ENCODE data around the gene NADK2. TPM values are rescaled to one million over a fixed set of nuclear protein-coding genes. Genes with fewer than 3 reads are reported as not detected.

Gene NADK2
- total RNA-seq, 1 donor from 2014 or later, result 37.8 TPM

DNA sequence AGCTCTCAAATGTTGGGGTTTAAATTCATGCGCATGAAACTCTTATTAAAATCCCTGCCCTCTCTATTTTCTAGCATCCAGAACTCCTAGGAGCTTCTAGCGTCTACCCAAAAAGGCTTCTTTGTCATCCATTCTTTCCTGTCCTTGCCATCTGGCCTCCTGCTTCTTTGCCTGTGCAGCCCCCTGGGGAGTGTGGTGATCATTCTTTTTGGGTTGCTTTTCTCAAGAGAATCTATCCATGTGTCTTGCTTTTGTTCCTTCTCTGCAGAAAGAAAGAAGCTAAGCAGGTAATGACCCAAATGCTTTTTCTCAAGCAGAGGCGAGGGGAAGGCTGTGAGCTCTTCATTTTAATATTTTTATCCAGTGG, 63.2 kb downstream of the NADK2 start:
- no peak overlapping the region for H3K27ac Mint-ChIP-seq (ENCODE audit: unreplicated experiment)
- no peak for DNase-seq (ENCODE audit: low spot score)

DNA sequence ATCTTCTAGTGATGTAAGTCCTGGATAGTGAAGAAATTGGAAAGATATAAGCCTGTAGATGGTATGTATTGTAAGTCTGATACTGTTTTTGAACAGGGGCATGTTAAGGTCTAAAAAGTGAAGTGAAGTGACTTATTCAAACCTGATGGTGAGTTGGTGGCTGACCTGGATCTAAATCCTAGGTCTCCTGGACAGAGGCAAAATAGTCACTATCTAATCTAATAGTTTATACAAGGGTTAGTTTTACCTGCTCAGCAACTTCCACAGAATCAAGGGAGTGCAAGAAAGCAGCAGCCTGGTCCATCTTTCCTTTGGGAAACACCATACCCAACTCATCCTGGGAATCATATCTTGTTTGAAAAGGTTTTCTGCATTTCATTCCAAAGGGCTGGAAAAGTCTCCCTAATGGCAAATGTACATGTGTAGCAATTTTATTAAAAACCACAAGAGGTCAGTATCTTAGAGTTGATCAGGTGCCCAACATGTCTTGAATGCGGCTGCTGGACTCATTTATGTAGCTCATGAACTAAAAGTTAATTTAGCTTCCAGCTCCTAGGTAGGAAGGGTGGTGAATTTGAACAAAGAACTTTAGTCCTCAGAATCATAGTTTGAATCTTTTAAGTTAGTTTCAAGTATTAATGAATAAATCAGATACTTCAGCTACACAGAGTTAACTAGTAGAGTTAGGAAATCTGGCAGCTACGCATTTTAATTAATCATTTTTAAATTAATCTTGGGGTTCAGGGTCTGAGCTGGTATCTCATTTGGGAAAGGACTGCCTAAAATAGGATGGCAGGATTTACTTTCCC, 63.8 kb downstream of the NADK2 start:
- no peaks in the 10 kb centered on the region for H3K27me3 Mint-ChIP-seq (ENCODE audit: low read depth)
- H3K36me3 Mint-ChIP-seq (ENCODE audit: low read depth), result peaks cover 27% of the 10 kb centered on the region
- H3K4me1 Mint-ChIP-seq (ENCODE audit: low read depth), result peaks cover 3% of the 10 kb centered on the region
- no peaks in the 10 kb centered on the region for H3K9me3 Mint-ChIP-seq (ENCODE audit: low read depth)
- peak; percentile 83 for TF ChIP-seq CTCF (IDR thresholded peaks at IDR 0.05)
- no peak overlapping the region for H3K4me3 Mint-ChIP-seq (ENCODE audit: unreplicated experiment)
- no peak for DNase-seq (ENCODE audit: low spot score)
- H3K27ac Mint-ChIP-seq (ENCODE audit: unreplicated experiment), result no peak overlapping the region

More for the DNA sequence above, 63.2 kb downstream of the NADK2 start:
- H3K36me3 Mint-ChIP-seq (ENCODE audit: low read depth), result peaks cover 25% of the 10 kb centered on the region
- peaks cover 3% of the 10 kb centered on the region for H3K4me1 Mint-ChIP-seq (ENCODE audit: low read depth)
- no peaks in the 10 kb centered on the region for H3K27me3 Mint-ChIP-seq (ENCODE audit: low read depth)
- H3K4me3 Mint-ChIP-seq (ENCODE audit: unreplicated experiment), result no peak overlapping the region
- TF ChIP-seq CTCF (IDR thresholded peaks at IDR 0.05), result no peak
- H3K9me3 Mint-ChIP-seq (ENCODE audit: low read depth), result no peaks in the 10 kb centered on the region

DNA sequence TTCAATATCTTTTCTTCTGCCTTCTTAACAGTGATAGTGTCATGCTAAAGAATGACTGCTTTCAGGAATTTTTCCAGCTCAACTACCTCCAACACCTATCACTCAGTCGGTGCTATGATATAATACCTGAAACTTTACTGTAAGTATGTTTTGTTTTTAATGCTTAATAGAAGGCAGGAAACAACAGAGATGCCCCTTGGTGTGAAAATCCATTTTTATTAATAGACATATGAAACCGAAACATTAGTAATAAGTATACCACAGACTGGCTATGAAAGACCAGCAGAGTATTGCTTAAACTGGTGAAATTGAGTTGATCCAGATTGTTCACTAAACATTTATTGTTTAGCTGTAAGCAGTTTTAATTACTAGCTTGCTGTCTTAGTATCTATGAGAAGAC, 64.6 kb downstream of the NADK2 start:
- H3K27ac Mint-ChIP-seq (ENCODE audit: unreplicated experiment), result no peak overlapping the region

GRCh38 chr5:36175043-36175442, 66.7 kb downstream of the NADK2 start:
- no peak for DNase-seq (ENCODE audit: low spot score)
- no peak overlapping the region for H3K27ac Mint-ChIP-seq (ENCODE audit: unreplicated experiment)

More for the DNA sequence above, 64.6 kb downstream of the NADK2 start:
- no peaks in the 10 kb centered on the region for H3K27me3 Mint-ChIP-seq (ENCODE audit: low read depth)
- peaks cover 24% of the 10 kb centered on the region for H3K36me3 Mint-ChIP-seq (ENCODE audit: low read depth)
- H3K9me3 Mint-ChIP-seq (ENCODE audit: low read depth), result no peaks in the 10 kb centered on the region
- H3K4me1 Mint-ChIP-seq (ENCODE audit: low read depth), result peaks cover 3% of the 10 kb centered on the region
- H3K4me3 Mint-ChIP-seq (ENCODE audit: unreplicated experiment), result no peak overlapping the region
- TF ChIP-seq CTCF (IDR thresholded peaks at IDR 0.05), result no peak
- DNase-seq (ENCODE audit: low spot score), result no peak

DNA sequence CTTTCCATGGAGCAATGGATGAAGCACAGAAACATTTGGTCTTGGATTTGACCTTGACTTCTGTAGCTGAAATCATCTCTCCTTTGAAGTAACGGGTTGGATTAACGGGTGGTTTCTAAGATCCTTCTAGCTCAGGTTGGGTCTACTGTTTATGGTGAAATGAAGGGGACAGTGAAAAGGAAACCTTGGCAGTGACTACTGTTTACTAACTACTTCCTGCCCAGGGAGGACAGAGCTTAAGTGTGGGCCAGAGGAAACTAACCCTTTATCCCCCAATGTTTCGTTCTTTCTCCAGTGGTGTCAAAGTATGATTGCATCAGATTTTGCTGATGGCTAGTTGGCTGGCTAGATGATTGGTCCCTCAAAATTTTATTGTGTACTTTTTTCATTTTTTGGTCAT, 67.6 kb downstream of the NADK2 start:
- DNase-seq (ENCODE audit: low spot score), result no peak
- H3K27me3 Mint-ChIP-seq (ENCODE audit: low read depth), result no peaks in the 10 kb centered on the region
- peaks cover 23% of the 10 kb centered on the region for H3K36me3 Mint-ChIP-seq (ENCODE audit: low read depth)
- TF ChIP-seq CTCF (IDR thresholded peaks at IDR 0.05), result no peak
- peaks cover 3% of the 10 kb centered on the region for H3K4me1 Mint-ChIP-seq (ENCODE audit: low read depth)
- no peak overlapping the region for H3K27ac Mint-ChIP-seq (ENCODE audit: unreplicated experiment)
- H3K4me3 Mint-ChIP-seq (ENCODE audit: unreplicated experiment), result no peak overlapping the region
- no peaks in the 10 kb centered on the region for H3K9me3 Mint-ChIP-seq (ENCODE audit: low read depth)

More at GRCh38 chr5:36175043-36175442, 66.7 kb downstream of the NADK2 start:
- Mint-ChIP-seq H3K36me3 (ENCODE audit: low read depth) (peaks cover 24% of the 10 kb centered on the region), H3K27me3 (ENCODE audit: low read depth) (no peaks in the 10 kb centered on the region), H3K4me1 (ENCODE audit: low read depth) (peaks cover 3% of the 10 kb centered on the region), H3K4me3 (ENCODE audit: unreplicated experiment) (no peak overlapping the region), H3K9me3 (ENCODE audit: low read depth) (no peaks in the 10 kb centered on the region)
- TF ChIP-seq CTCF (IDR thresholded peaks at IDR 0.05), result no peak
